Heart left ventricle (tissue), 13 donors: ENCODE data around the gene ABCC1.

Experiments used
- POLR2A ChIP-seq, 2 donors: fragments of 450-650 bp; IDR thresholded peaks; one replicate each; pipeline ENCODE4 v1.6.1; 2017; ENCODE audit warnings: antibody characterized with exemption in 2 of 2, mild to moderate bottlenecking in 2 of 2, moderate library complexity in 2 of 2
- TF ChIP-seq, protein P1 (sequence below), 12 donors: fragments of 200-600 bp; sonication (generic) in 4 of 12; IDR thresholded peaks; one replicate each; pipeline versions ENCODE4 v1.5.0 to v1.8.0; 2018 to 2022; ENCODE audit warnings: antibody characterized with exemption in 12 of 12, mild to moderate bottlenecking in 5 of 12
- donor health status: ischemic (EF 13 %, LVEDD 7.1; RV severe dilation, severe dysfunction).
- donor health status: DM: no; HTN: yes; CAD: no.
- donor health status: DM: no; HTN: no; CAD: no.
- donor health status: ischemic (EF 25% LVEDD 6.9; RV normal size, moderate dysfunction).
- donor health status: ischemic (EF 25% LVEDD 5.7; RV mildly dilated, moderate dysfunction).
- donor health status: ischemic (EF 35%, LVEDD 5.7; RV mildly dilated, moderate dysfunction).
- donor health status: nonischemic (EF 11% LVEDD 7.7; RV severe dilation, severe dysfunction).
- donor health status: DM: yes; HTN: yes; CAD: no.
- donor health status: PGD.
- donor health status: ischemic (EF 29% LVEDD 5.4; RV normal size, mild dysfunction).
- donor health status: nonischemic (EF 23%, LVEDD 6.1; RV moderate dilation, normal function).

DNA sequence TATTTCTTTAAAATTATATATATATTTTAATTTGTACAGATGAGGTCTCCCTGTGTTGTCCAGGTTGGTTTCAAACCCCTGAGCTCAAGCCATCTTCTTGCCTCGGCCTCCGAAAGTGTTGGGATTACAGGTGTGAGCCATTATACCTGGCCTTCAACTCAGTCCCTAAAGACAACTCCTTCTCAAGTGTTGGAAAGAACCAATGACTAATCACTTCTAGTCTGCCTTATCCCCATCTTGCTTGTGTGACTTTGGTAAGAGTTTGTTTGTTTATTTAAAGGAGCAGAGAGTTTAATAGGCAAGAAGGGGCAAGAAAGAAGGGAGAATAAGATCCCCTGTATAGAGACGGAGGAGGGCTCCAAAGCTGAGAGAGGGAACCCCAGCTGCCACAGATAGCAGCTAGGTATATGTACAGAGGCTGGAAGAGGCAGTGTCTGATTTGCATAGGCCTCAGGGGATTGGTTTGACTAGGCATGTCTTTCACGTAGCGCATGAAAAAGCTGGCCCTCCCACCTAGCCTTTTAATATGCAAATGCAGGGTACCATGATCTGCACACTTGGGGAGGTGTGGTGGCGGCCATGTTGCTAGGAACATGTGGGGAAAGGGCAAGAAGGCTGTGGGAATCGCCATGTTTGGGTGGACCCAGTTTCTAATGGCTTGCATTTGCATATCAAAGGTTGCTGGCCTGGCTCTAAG is 21.5 kb downstream of the ABCC1 start:
- TF ChIP-seq, protein P1, sequence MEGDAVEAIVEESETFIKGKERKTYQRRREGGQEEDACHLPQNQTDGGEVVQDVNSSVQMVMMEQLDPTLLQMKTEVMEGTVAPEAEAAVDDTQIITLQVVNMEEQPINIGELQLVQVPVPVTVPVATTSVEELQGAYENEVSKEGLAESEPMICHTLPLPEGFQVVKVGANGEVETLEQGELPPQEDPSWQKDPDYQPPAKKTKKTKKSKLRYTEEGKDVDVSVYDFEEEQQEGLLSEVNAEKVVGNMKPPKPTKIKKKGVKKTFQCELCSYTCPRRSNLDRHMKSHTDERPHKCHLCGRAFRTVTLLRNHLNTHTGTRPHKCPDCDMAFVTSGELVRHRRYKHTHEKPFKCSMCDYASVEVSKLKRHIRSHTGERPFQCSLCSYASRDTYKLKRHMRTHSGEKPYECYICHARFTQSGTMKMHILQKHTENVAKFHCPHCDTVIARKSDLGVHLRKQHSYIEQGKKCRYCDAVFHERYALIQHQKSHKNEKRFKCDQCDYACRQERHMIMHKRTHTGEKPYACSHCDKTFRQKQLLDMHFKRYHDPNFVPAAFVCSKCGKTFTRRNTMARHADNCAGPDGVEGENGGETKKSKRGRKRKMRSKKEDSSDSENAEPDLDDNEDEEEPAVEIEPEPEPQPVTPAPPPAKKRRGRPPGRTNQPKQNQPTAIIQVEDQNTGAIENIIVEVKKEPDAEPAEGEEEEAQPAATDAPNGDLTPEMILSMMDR (IDR thresholded peaks at IDR 0.05), result no peak
- TF ChIP-seq POLR2A (IDR thresholded peaks at IDR 0.05), result no peak
